Measurements from ENCODE around the gene SAMM50. TPM values are rescaled to one million over a fixed set of nuclear protein-coding genes. Genes with fewer than 3 reads are reported as not detected.

Gene SAMM50
- total and polyA plus RNA-seq, 10 of the 15 experiments (the other 5 are each of a cell fraction or from before 2014, with no cell fraction given), result 38.2 to 126 (median 62.4) TPM

DNA sequence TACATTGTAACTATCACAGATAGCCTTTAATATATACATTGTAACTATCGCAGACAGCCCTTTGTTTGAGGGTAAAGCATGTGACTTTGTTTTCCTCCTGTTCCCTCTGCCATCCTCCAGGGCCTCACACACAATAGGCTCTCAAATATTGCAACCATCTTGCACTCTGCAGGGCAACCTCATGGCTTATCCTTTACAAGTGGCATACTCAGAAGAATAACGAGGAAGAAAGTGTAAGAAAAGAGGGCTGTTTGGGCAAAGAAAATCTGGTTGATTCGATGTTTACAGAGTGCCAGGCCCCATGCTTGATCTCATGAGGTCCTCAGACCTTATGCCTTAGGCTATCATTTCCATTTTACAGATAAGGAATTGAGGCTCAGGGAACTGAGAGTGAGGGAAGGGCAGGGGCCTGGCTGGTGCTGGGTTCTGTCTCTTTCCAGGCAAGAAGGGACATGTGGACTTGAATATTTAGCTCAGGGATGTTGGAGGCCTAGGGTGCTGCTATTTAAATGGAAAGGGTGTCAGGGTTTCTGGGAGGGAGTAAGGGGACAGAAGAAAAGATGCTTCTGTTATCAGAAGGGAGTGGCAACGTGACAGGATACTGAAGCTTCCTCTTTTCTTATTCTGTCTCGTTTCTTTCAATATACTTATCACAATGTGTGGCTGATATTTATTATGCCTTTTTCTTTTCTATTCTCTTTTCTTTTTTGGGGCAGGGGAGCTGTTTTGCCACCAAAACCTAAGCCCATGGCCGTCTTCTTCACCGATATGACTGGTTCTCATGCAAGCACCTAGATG lies 1.1 kb upstream of the SAMM50 start (continued):
- TF ChIP-seq, protein P1, sequence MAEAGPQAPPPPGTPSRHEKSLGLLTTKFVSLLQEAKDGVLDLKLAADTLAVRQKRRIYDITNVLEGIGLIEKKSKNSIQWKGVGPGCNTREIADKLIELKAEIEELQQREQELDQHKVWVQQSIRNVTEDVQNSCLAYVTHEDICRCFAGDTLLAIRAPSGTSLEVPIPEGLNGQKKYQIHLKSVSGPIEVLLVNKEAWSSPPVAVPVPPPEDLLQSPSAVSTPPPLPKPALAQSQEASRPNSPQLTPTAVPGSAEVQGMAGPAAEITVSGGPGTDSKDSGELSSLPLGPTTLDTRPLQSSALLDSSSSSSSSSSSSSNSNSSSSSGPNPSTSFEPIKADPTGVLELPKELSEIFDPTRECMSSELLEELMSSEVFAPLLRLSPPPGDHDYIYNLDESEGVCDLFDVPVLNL (IDR thresholded peaks at IDR 0.05; ENCODE audit: low read depth, low read length), result no peak
- TF ChIP-seq MTA3 (IDR thresholded peaks at IDR 0.05; ENCODE audit: borderline replicate concordance, low read length), result no peak
- TF ChIP-seq, protein P2, sequence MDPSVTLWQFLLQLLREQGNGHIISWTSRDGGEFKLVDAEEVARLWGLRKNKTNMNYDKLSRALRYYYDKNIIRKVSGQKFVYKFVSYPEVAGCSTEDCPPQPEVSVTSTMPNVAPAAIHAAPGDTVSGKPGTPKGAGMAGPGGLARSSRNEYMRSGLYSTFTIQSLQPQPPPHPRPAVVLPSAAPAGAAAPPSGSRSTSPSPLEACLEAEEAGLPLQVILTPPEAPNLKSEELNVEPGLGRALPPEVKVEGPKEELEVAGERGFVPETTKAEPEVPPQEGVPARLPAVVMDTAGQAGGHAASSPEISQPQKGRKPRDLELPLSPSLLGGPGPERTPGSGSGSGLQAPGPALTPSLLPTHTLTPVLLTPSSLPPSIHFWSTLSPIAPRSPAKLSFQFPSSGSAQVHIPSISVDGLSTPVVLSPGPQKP (IDR thresholded peaks at IDR 0.05; ENCODE audit: low read depth, low read length), result no peak
- no peak for TF ChIP-seq SREBF2 (IDR thresholded peaks at IDR 0.05; ENCODE audit: low read length)
- TF ChIP-seq, protein P3, sequence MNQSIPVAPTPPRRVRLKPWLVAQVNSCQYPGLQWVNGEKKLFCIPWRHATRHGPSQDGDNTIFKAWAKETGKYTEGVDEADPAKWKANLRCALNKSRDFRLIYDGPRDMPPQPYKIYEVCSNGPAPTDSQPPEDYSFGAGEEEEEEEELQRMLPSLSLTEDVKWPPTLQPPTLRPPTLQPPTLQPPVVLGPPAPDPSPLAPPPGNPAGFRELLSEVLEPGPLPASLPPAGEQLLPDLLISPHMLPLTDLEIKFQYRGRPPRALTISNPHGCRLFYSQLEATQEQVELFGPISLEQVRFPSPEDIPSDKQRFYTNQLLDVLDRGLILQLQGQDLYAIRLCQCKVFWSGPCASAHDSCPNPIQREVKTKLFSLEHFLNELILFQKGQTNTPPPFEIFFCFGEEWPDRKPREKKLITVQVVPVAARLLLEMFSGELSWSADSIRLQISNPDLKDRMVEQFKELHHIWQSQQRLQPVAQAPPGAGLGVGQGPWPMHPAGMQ (IDR thresholded peaks at IDR 0.05; ENCODE audit: borderline replicate concordance), result no peak
- TF ChIP-seq, protein P4, sequence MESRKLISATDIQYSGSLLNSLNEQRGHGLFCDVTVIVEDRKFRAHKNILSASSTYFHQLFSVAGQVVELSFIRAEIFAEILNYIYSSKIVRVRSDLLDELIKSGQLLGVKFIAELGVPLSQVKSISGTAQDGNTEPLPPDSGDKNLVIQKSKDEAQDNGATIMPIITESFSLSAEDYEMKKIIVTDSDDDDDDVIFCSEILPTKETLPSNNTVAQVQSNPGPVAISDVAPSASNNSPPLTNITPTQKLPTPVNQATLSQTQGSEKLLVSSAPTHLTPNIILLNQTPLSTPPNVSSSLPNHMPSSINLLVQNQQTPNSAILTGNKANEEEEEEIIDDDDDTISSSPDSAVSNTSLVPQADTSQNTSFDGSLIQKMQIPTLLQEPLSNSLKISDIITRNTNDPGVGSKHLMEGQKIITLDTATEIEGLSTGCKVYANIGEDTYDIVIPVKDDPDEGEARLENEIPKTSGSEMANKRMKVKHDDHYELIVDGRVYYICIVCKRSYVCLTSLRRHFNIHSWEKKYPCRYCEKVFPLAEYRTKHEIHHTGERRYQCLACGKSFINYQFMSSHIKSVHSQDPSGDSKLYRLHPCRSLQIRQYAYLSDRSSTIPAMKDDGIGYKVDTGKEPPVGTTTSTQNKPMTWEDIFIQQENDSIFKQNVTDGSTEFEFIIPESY (IDR thresholded peaks at IDR 0.05), result no peak

All from GM12878 (cell line).